GM12878 (cell line): ENCODE measurements around the gene LRP1B. TPM values are rescaled to one million over a fixed set of nuclear protein-coding genes. Genes with fewer than 3 reads are reported as not detected.

ENCODE experiments used
- ATAC-seq: fragments of 200-7000 bp; cut with Tn5 transposase; 3 replicates; pipeline ENCODE4 v1.9.1; 2020; ENCODE audit warnings: mild to moderate bottlenecking, moderate library complexity
- BruUV-seq: library from RNA; stranded (reverse); fragments of 400-500 nt; replicated peaks from 2 replicates; lab custom pipeline; 2021; lab: Mats Ljungman, UMichigan
- CTCF ChIA-PET: fragments of 300-600 bp; sonication (Branson Sonifier 250); formaldehyde crosslinking; extraction: SDS; loops from one replicate; lab custom pipeline; 2021; ENCODE audit warnings: inconsistent platforms; lab: Yijun Ruan, JAX
- POLR2A ChIA-PET: fragments of 350-600 bp; formaldehyde crosslinking; extraction: SDS; loops from one replicate; lab custom pipeline; 2021; ENCODE audit warnings: inconsistent platforms; lab: Charles Lee
- RAD21 ChIA-PET: fragments of 300-600 bp; sonication (Branson Sonifier 250); formaldehyde crosslinking; loops from one replicate; lab custom pipeline; 2023; ENCODE audit warnings: antibody characterized with exemption; ENCODE audit not compliant: unreplicated experiment; lab: Charles Lee
- SMC1A ChIA-PET: fragments of 300-600 bp; sonication (Branson Sonifier 250); formaldehyde crosslinking; loops from one replicate; lab custom pipeline; 2023; ENCODE audit not compliant: unreplicated experiment, uncharacterized antibody; lab: Charles Lee
- DNase-seq: peaks from one replicate; pipeline ENCODE4 v3.0.0-alpha.2; 2011; ENCODE audit warnings: low read depth, low spot score
- FAIRE-seq: peaks from 3 replicates; lab custom pipeline; 2011; peaks lifted over from hg19 to GRCh38; lab: Jason Lieb, UNC
- H2AFZ ChIP-seq: 2 replicates; pipeline ENCODE4 v1.6.0; 2011; ENCODE audit warnings: low read depth, low read length, control low read depth; ENCODE audit not compliant: control insufficient read depth
- H3K27ac ChIP-seq: 2 replicates; pipeline ENCODE4 v1.5.1; 2011; ENCODE audit warnings: control low read depth; ENCODE audit not compliant: control insufficient read depth, insufficient read depth
- H3K27me3 ChIP-seq, 2 experiments: replicated peaks in 1 of 2; 2 replicates each; pipeline versions ENCODE4 v1.6.0 to v1.6.1; 2011; ENCODE audit warnings: low read length in 1 of 2; ENCODE audit not compliant: control insufficient read depth in 2 of 2, insufficient read depth in 2 of 2
- H3K36me3 ChIP-seq, 2 experiments: 2 replicates each; pipeline ENCODE4 v1.5.1; 2011; ENCODE audit warnings: low read length in 1 of 2; ENCODE audit not compliant: control insufficient read depth in 2 of 2, insufficient read depth in 2 of 2
- H3K4me1 ChIP-seq: 2 replicates; pipeline ENCODE4 v1.6.1; 2011; ENCODE audit warnings: mild to moderate bottlenecking, low read length, moderate library complexity, mixed read lengths; ENCODE audit not compliant: control insufficient read depth, insufficient read depth
- H3K4me2 ChIP-seq: 2 replicates; pipeline ENCODE4 v1.6.0; 2011; ENCODE audit warnings: control low read depth; ENCODE audit not compliant: control insufficient read depth, insufficient read depth
- H3K4me3 ChIP-seq: fragments of 200-600 bp; sonication (generic); 2 replicates; pipeline ENCODE4 v1.5.1; 2016
- H3K79me2 ChIP-seq: 2 replicates; pipeline ENCODE4 v1.6.0; 2011; ENCODE audit warnings: low read length; ENCODE audit not compliant: control insufficient read depth, insufficient read depth
- H3K9ac ChIP-seq: 2 replicates; pipeline ENCODE4 v1.8.0; 2011; ENCODE audit warnings: low read length, control low read depth, mixed read lengths; ENCODE audit not compliant: control insufficient read depth, insufficient read depth
- H3K9me3 ChIP-seq: replicated peaks from 3 replicates; pipeline ENCODE4 v1.5.1; 2011; ENCODE audit warnings: mild to moderate bottlenecking, low read length; ENCODE audit not compliant: control insufficient read depth, insufficient read depth
- H4K20me1 ChIP-seq: 2 replicates; pipeline ENCODE4 v1.6.0; 2011; ENCODE audit not compliant: control insufficient read depth, insufficient read depth
- EP300 ChIP-seq, 2 experiments: fragments of 150-350 bp in 1 of 2; IDR thresholded peaks; 2 replicates each; pipeline ENCODE4 v1.6.1; 2011 to 2012; ENCODE audit warnings: low read depth in 2 of 2, low read length in 2 of 2, borderline replicate concordance in 1 of 2, improper control_type of control experiment in 1 of 2, inconsistent platforms in 1 of 2; ENCODE audit not compliant: control insufficient read depth in 1 of 2
- IKZF1 ChIP-seq: fragments of 450-650 bp; conservative IDR thresholded peaks from 2 replicates; pipeline ENCODE4 v1.6.1; 2017; ENCODE audit warnings: antibody characterized with exemption, mild to moderate bottlenecking
- IRF4 ChIP-seq: IDR thresholded peaks from 2 replicates; pipeline ENCODE4 v1.6.1; 2011; ENCODE audit warnings: low read depth, low read length
- NR2F1 ChIP-seq: fragments of 450-650 bp; conservative IDR thresholded peaks from 2 replicates; pipeline ENCODE4 v1.6.1; 2017; ENCODE audit warnings: mild to moderate bottlenecking
- RB1 ChIP-seq: fragments of 450-650 bp; formaldehyde crosslinking; IDR thresholded peaks from 2 replicates; pipeline ENCODE4 v1.6.1; 2017; ENCODE audit warnings: mild to moderate bottlenecking, borderline replicate concordance
- RBBP5 ChIP-seq: fragments of 200-600 bp; sonication (generic); conservative IDR thresholded peaks from 2 replicates; pipeline ENCODE4 v1.6.1; 2016
- RUNX3 ChIP-seq: IDR thresholded peaks from 2 replicates; pipeline ENCODE4 v1.6.1; 2012; ENCODE audit warnings: low read length, inconsistent platforms
- SMAD1 ChIP-seq: fragments of 450-650 bp; IDR thresholded peaks from 2 replicates; pipeline ENCODE4 v1.6.1; 2018; ENCODE audit warnings: mild to moderate bottlenecking, low read depth; ENCODE audit not compliant: partially characterized antibody
- ZBED1 ChIP-seq: IDR thresholded peaks from 2 replicates; pipeline ENCODE4 v1.6.1; 2016; ENCODE audit warnings: borderline replicate concordance
- ZNF274 ChIP-seq: IDR thresholded peaks from one replicate; pipeline ENCODE4 v1.8.0; 2011; ENCODE audit not compliant: insufficient read length, insufficient read depth
- WGBS: methylation state at CpG from one replicate; pipeline ENCODE4 v1.1.6; 2016; ENCODE audit warnings: low lambda C conversion rate; ENCODE audit not compliant: insufficient replicate concordance, insufficient coverage; ENCODE audit errors: missing lambda C conversion rate; 5-methylcytosine and 5-hydroxymethylcytosine counted together
- in situ Hi-C: fragments of 300-500 bp; cut with MboI; formaldehyde crosslinking; loops from 9 replicates; pipeline ENCODE4 v1.14.3; 2018; ENCODE audit warnings: mixed read lengths
- intact Hi-C: fragments of 100-400 bp; cut with micrococcal nuclease; formaldehyde crosslinking; loops from one replicate; pipeline ENCODE4 v1.14.2; 2022; ENCODE audit not compliant: unreplicated experiment
- polyA plus RNA-seq, 11 experiments: library from polyadenylated mRNA; depleted of rRNA in 4 of 11; unstranded in 6 of 11; stranded (reverse) in 5 of 11; fragments of >200 nt; fragmentation: Nextera tagmentation in 4 of 11; fragmentation: Illumina TruSeq in 1 of 11; extraction: Ambion mirVana in 4 of 11; extraction: Trizol in 1 of 11; gene quantifications; 1 replicate in 1 of 11; 2 replicates in 10 of 11; pipeline versions ENCODE4 v1.2.1 to v1.2.3, GENCODE V29; 2011 to 2016; ENCODE audit warnings: inconsistent platforms in 2 of 11, missing spikeins in 2 of 11, low read depth in 1 of 11
- total RNA-seq, 4 experiments: library from RNA; depleted of rRNA in 3 of 4; stranded (reverse); fragments of >200 nt in 3 of 4; fragmentation: Illumina TruSeq in 1 of 4; extraction: Trizol in 1 of 4; gene quantifications; 2 replicates each; pipeline versions ENCODE4 v1.2.1 to v1.2.3, GENCODE V29; 2013 to 2021
- TF ChIP-seq, protein P1 (sequence below): fragments of 450-650 bp; IDR thresholded peaks from 2 replicates; pipeline ENCODE4 v1.6.1; 2017; ENCODE audit warnings: mild to moderate bottlenecking, moderate library complexity
- TF ChIP-seq, protein P2 (sequence below): IDR thresholded peaks from 2 replicates; pipeline ENCODE4 v1.6.1; 2012; ENCODE audit warnings: mild to moderate bottlenecking, low read depth, low read length

LRP1B gene
- total and polyA plus RNA-seq, 10 of the 15 experiments (the other 5 are each of a cell fraction or from before 2014, with no cell fraction given): under 0.01 to 0.06 (median 0.03) TPM; not detected in 5

DNA sequence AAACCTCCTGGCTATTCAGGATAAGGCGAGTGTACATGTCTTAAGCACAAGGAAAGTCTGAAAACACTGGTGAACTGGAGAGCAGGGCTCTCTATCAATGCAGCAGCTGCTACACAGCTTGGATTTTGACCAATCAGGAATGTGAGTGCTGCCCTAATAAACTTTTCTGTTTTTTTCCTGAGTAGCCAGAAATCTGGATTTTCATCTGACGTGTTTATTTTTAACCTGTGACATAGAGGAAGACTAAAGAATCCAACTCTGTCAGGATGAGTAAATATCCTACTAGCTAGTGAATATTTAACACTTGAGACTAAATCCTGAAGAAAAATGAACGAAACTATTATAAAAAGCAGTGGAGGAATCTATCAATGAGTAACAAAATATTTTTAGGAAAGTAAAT, 1638.9 kb downstream of the LRP1B start:
- H3K4me1 ChIP-seq: no peaks in the 10 kb centered on the region
- H3K36me3 ChIP-seq: no peaks in the 10 kb centered on the region
- TF ChIP-seq IKZF1: no peak
- no peak for TF ChIP-seq RBBP5
- TF ChIP-seq, protein P1, sequence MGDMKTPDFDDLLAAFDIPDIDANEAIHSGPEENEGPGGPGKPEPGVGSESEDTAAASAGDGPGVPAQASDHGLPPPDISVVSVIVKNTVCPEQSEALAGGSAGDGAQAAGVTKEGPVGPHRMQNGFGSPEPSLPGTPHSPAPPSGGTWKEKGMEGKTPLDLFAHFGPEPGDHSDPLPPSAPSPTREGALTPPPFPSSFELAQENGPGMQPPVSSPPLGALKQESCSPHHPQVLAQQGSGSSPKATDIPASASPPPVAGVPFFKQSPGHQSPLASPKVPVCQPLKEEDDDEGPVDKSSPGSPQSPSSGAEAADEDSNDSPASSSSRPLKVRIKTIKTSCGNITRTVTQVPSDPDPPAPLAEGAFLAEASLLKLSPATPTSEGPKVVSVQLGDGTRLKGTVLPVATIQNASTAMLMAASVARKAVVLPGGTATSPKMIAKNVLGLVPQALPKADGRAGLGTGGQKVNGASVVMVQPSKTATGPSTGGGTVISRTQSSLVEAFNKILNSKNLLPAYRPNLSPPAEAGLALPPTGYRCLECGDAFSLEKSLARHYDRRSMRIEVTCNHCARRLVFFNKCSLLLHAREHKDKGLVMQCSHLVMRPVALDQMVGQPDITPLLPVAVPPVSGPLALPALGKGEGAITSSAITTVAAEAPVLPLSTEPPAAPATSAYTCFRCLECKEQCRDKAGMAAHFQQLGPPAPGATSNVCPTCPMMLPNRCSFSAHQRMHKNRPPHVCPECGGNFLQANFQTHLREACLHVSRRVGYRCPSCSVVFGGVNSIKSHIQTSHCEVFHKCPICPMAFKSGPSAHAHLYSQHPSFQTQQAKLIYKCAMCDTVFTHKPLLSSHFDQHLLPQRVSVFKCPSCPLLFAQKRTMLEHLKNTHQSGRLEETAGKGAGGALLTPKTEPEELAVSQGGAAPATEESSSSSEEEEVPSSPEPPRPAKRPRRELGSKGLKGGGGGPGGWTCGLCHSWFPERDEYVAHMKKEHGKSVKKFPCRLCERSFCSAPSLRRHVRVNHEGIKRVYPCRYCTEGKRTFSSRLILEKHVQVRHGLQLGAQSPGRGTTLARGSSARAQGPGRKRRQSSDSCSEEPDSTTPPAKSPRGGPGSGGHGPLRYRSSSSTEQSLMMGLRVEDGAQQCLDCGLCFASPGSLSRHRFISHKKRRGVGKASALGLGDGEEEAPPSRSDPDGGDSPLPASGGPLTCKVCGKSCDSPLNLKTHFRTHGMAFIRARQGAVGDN: no peak
- FAIRE-seq (no peak), ATAC-seq (no peak), DNase-seq (no peak)
- ChIA-PET RAD21 (no interaction called here), SMC1A (no interaction called here), POLR2A (no interaction called here), CTCF (no interaction called here)
- intact Hi-C loops (no loop called here), in situ Hi-C loops (no loop called here)
- H3K27ac ChIP-seq: no peak overlapping the region
- no peak overlapping the region for H3K4me3 ChIP-seq
- no peak overlapping the region for H3K9ac ChIP-seq
- H2AFZ ChIP-seq: no peak overlapping the region
- no peaks in the 10 kb centered on the region for H3K9me3 ChIP-seq
- WGBS: 14% methylated on average over 3 of the region's 3 CpGs
- H4K20me1 ChIP-seq: no peaks in the 10 kb centered on the region
- H3K27me3 ChIP-seq: no peaks in the 10 kb centered on the region
- H3K4me2 ChIP-seq: no peak overlapping the region
- BruUV-seq: no TSS peak
- no peaks in the 10 kb centered on the region for H3K79me2 ChIP-seq

DNA sequence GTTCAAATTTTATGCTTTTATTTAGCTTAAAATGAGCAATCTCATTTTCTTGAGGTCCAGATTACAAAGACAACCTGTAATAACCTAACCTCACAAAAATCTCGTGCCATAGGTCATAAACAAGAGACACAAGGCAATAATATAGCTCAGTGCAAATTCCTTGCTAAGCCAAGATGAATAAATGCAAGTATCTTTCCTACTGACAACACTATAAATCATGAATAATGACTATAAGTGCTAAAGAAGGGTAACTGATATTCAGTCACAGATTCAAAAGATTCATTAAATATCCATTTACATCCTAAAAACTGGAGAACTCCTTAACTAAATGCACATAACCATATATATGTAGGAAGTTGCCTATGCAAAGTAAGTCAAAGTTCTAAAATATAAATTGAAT, 1641.6 kb downstream of the LRP1B start:
- RAD21 ChIA-PET: no interaction called here
- no peak for DNase-seq
- FAIRE-seq: no peak
- no peaks in the 10 kb centered on the region for H3K36me3 ChIP-seq
- H3K27ac ChIP-seq: no peak overlapping the region
- BruUV-seq: no TSS peak
- CTCF ChIA-PET: no interaction called here
- no peaks in the 10 kb centered on the region for H3K79me2 ChIP-seq
- no peak overlapping the region for H3K4me2 ChIP-seq
- in situ Hi-C loops: no loop called here
- POLR2A ChIA-PET: no interaction called here
- H4K20me1 ChIP-seq: no peaks in the 10 kb centered on the region
- ATAC-seq: no peak
- no peaks in the 10 kb centered on the region for H3K4me1 ChIP-seq
- no peaks in the 10 kb centered on the region for H3K27me3 ChIP-seq
- H2AFZ ChIP-seq: no peak overlapping the region
- SMC1A ChIA-PET: no interaction called here
- H3K9ac ChIP-seq: no peak overlapping the region
- intact Hi-C loops: no loop called here
- 0% methylated on average over 1 of the region's 1 CpG for WGBS
- no peak overlapping the region for H3K4me3 ChIP-seq
- H3K9me3 ChIP-seq: no peaks in the 10 kb centered on the region
- TF ChIP-seq RB1 (no peak), RUNX3 (no peak), NR2F1 (no peak), EP300 (IDR thresholded peaks at IDR 0.05; ENCODE audit: borderline replicate concordance in 1 of 2, control insufficient read depth in 1 of 2, low read depth in 2 of 2, low read length in 2 of 2) (no peak), IRF4 (no peak), ZNF274 (no peak), ZBED1 (no peak), SMAD1 (no peak)
- TF ChIP-seq, protein P2, sequence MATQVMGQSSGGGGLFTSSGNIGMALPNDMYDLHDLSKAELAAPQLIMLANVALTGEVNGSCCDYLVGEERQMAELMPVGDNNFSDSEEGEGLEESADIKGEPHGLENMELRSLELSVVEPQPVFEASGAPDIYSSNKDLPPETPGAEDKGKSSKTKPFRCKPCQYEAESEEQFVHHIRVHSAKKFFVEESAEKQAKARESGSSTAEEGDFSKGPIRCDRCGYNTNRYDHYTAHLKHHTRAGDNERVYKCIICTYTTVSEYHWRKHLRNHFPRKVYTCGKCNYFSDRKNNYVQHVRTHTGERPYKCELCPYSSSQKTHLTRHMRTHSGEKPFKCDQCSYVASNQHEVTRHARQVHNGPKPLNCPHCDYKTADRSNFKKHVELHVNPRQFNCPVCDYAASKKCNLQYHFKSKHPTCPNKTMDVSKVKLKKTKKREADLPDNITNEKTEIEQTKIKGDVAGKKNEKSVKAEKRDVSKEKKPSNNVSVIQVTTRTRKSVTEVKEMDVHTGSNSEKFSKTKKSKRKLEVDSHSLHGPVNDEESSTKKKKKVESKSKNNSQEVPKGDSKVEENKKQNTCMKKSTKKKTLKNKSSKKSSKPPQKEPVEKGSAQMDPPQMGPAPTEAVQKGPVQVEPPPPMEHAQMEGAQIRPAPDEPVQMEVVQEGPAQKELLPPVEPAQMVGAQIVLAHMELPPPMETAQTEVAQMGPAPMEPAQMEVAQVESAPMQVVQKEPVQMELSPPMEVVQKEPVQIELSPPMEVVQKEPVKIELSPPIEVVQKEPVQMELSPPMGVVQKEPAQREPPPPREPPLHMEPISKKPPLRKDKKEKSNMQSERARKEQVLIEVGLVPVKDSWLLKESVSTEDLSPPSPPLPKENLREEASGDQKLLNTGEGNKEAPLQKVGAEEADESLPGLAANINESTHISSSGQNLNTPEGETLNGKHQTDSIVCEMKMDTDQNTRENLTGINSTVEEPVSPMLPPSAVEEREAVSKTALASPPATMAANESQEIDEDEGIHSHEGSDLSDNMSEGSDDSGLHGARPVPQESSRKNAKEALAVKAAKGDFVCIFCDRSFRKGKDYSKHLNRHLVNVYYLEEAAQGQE: no peak
